Thoracic aorta (tissue), 2 donors: ENCODE data around the gene UTP20. TPM values are rescaled to one million over a fixed set of nuclear protein-coding genes. Genes with fewer than 3 reads are reported as not detected.

Experiments used
- ATAC-seq: fragments of 150-250 bp; one replicate; pipeline ENCODE4 v1.8.0; 2017; ENCODE audit warnings: low read depth; ENCODE audit not compliant: insufficient number of reproducible peaks, low FRiP score
- DNase-seq: peaks from one replicate; pipeline ENCODE4 v3.0.0-alpha.2; 2020; ENCODE audit warnings: low spot score
- H3K27ac ChIP-seq, 2 donors: fragments of 200-600 bp; sonication (generic); 1 replicate in 1 of 2; 2 replicates in 1 of 2; pipeline ENCODE4 v1.5.1; 2016; ENCODE audit warnings: mild to moderate bottlenecking in 2 of 2, moderate library complexity in 2 of 2
- H3K27me3 ChIP-seq: fragments of 200-600 bp; sonication (generic); replicated peaks from 2 replicates; pipeline ENCODE4 v1.6.0; 2016; ENCODE audit warnings: mild to moderate bottlenecking; ENCODE audit not compliant: insufficient read depth
- H3K36me3 ChIP-seq: fragments of 200-600 bp; sonication (generic); one replicate; pipeline ENCODE4 v1.5.1; 2016
- H3K4me1 ChIP-seq, 2 donors: fragments of 200-600 bp; sonication (generic); 1 replicate in 1 of 2; 2 replicates in 1 of 2; pipeline versions ENCODE4 v1.5.1 to v1.6.0; 2016; ENCODE audit warnings: low read depth in 2 of 2, mild to moderate bottlenecking in 1 of 2; ENCODE audit not compliant: control insufficient read depth in 1 of 2
- H3K4me3 ChIP-seq: fragments of 200-600 bp; sonication (generic); 2 replicates; pipeline ENCODE4 v1.5.1; 2016; ENCODE audit warnings: mild to moderate bottlenecking
- H3K9me3 ChIP-seq: fragments of 200-600 bp; sonication (generic); 2 replicates; pipeline ENCODE4 v1.5.1; 2016
- CTCF ChIP-seq: fragments of 200-600 bp; sonication (generic); IDR thresholded peaks from one replicate; pipeline ENCODE4 v1.5.1; 2019; ENCODE audit warnings: antibody characterized with exemption
- total RNA-seq, 2 donors: library from RNA; depleted of rRNA; stranded (reverse); fragments of >200 nt; gene quantifications; one replicate each; pipeline versions ENCODE4 v1.1.0 to v1.2.3, GENCODE V29; 2016

Gene UTP20
- total RNA-seq, 2 donors from 2014 or later = 5.8 to 17.9 TPM

GRCh38 chr12:101267111-101267510 is 12.8 kb upstream of the UTP20 start:
- no peak for DNase-seq
- Histone ChIP-seq H3K36me3 (no peaks in the 10 kb centered on the region), H3K9me3 (no peaks in the 10 kb centered on the region), H3K27me3 (no peaks in the 10 kb centered on the region), H3K27ac (no peak overlapping the region), H3K4me3 (no peak overlapping the region), H3K4me1 (no peaks in the 10 kb centered on the region)
- ATAC-seq = no peak
- no peak for TF ChIP-seq CTCF

- Histone ChIP-seq H3K4me1 (peaks cover 4 to 5% of the 10 kb centered on the region in 2 donors), H3K27ac (no peak overlapping the region), H3K9me3 (no peaks in the 10 kb centered on the region), H3K36me3 (no peaks in the 10 kb centered on the region), H3K27me3 (no peaks in the 10 kb centered on the region), H3K4me3 (no peak overlapping the region)
- DNase-seq (no peak), ATAC-seq (no peak)
- no peak for TF ChIP-seq CTCF
Measured at GRCh38 chr12:101276433-101276832, 3.5 kb upstream of the UTP20 start.

GRCh38 chr12:101277443-101277842 is 2.5 kb upstream of the UTP20 start:
- DNase-seq = no peak
- peaks cover 4 to 5% of the 10 kb centered on the region in 2 donors for H3K4me1 ChIP-seq
- no peak for ATAC-seq
- no peak for TF ChIP-seq CTCF
- no peak overlapping the region for H3K4me3 ChIP-seq
- no peak overlapping the region for H3K27ac ChIP-seq
- no peaks in the 10 kb centered on the region for H3K9me3 ChIP-seq
- H3K36me3 ChIP-seq = no peaks in the 10 kb centered on the region
- no peaks in the 10 kb centered on the region for H3K27me3 ChIP-seq

- no peak for ATAC-seq
Measured at GRCh38 chr12:101287357-101287756, 7.5 kb downstream of the UTP20 start.

GRCh38 chr12:101297661-101298060 is 17.8 kb downstream of the UTP20 start:
- Histone ChIP-seq H3K27me3 (no peaks in the 10 kb centered on the region), H3K9me3 (no peaks in the 10 kb centered on the region), H3K27ac (no peak overlapping the region), H3K36me3 (peaks cover 18% of the 10 kb centered on the region), H3K4me1 (no peaks in the 10 kb centered on the region), H3K4me3 (no peak overlapping the region)
- no peak for ATAC-seq
- DNase-seq = no peak
- no peak for TF ChIP-seq CTCF

More at GRCh38 chr12:101287357-101287756, 7.5 kb downstream of the UTP20 start:
- Histone ChIP-seq H3K27ac (no peak overlapping the region), H3K4me3 (no peak overlapping the region), H3K4me1 (no peaks in the 10 kb centered on the region), H3K9me3 (no peaks in the 10 kb centered on the region), H3K36me3 (peaks cover 28% of the 10 kb centered on the region), H3K27me3 (no peaks in the 10 kb centered on the region)
- no peak for TF ChIP-seq CTCF
- DNase-seq = no peak
